NT2/D1 (cell line): ENCODE measurements around the gene LIPH.

ENCODE experiments used
- SUZ12 ChIP-seq: IDR thresholded peaks from 2 replicates; pipeline ENCODE4 v1.6.1; 2011; ENCODE audit not compliant: insufficient read length, insufficient read depth; ENCODE audit errors: extremely low read depth
- YY1 ChIP-seq: IDR thresholded peaks from 2 replicates; pipeline ENCODE4 v1.6.1; 2011; ENCODE audit not compliant: insufficient read length, insufficient read depth

GRCh38 chr3:185555860-185556347, 3.5 kb upstream of the LIPH start:
- TF ChIP-seq SUZ12 (no peak), YY1 (no peak)
